ENCODE measurements around the gene CDH1. TPM values are rescaled to one million over a fixed set of nuclear protein-coding genes. Genes with fewer than 3 reads are reported as not detected.

CDH1 gene
- total and polyA plus RNA-seq, 2 donors from 2014 or later, result 47.0 to 149 TPM

DNA sequence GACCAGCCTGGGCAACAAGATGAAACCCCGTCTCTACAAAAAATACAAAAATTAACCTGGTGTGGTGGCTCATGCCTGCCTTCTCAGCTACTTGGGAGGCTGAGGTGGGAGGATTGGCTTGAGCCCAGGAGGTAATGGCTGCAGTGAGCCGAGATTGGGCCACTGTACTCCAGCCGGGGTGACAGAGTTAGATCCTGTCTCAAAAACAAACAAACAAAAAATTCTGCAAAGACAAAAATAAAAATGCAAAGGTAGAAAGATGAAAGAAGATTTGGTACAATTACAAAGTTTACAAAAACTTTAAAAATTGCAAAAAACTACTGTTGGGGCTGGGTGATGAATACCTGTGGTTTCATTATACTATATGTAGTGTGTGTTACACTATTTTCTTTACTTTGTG is 5.5 kb upstream of the CDH1 start:
- Histone ChIP-seq H3K27me3 (ENCODE audit: control insufficient read depth, insufficient read depth, low read length) (no peaks in the 10 kb centered on the region), H3K9ac (ENCODE audit: low read length in 3 of 3) (no peak overlapping the region), H3K27ac (ENCODE audit: low read depth in 2 of 2, low read length in 2 of 2) (no peak overlapping the region), H3K4me3 (ENCODE audit: low read length in 3 of 3) (no peak overlapping the region), H3K4me1 (ENCODE audit: control insufficient read depth in 2 of 3, insufficient read depth in 2 of 3, low read depth in 1 of 3, low read length in 3 of 3) (peaks cover 0 to 4% (median 0%) of the 10 kb centered on the region in 3 donors), H3K36me3 (ENCODE audit: control insufficient read depth in 2 of 3, insufficient read depth in 3 of 3, low read length in 3 of 3) (no peaks in the 10 kb centered on the region), H3K9me3 (ENCODE audit: control insufficient read depth in 2 of 3, insufficient read depth in 1 of 3, low read length in 3 of 3) (no peaks in the 10 kb centered on the region)
- FAIRE-seq (no peak), DNase-seq (no peak)
- intact Hi-C loops (cut with DNase I), result no loop called here
- TF ChIP-seq, protein P1, sequence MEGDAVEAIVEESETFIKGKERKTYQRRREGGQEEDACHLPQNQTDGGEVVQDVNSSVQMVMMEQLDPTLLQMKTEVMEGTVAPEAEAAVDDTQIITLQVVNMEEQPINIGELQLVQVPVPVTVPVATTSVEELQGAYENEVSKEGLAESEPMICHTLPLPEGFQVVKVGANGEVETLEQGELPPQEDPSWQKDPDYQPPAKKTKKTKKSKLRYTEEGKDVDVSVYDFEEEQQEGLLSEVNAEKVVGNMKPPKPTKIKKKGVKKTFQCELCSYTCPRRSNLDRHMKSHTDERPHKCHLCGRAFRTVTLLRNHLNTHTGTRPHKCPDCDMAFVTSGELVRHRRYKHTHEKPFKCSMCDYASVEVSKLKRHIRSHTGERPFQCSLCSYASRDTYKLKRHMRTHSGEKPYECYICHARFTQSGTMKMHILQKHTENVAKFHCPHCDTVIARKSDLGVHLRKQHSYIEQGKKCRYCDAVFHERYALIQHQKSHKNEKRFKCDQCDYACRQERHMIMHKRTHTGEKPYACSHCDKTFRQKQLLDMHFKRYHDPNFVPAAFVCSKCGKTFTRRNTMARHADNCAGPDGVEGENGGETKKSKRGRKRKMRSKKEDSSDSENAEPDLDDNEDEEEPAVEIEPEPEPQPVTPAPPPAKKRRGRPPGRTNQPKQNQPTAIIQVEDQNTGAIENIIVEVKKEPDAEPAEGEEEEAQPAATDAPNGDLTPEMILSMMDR (IDR thresholded peaks at IDR 0.05; ENCODE audit: borderline replicate concordance, extremely low read depth, insufficient read depth), result no peak

DNA sequence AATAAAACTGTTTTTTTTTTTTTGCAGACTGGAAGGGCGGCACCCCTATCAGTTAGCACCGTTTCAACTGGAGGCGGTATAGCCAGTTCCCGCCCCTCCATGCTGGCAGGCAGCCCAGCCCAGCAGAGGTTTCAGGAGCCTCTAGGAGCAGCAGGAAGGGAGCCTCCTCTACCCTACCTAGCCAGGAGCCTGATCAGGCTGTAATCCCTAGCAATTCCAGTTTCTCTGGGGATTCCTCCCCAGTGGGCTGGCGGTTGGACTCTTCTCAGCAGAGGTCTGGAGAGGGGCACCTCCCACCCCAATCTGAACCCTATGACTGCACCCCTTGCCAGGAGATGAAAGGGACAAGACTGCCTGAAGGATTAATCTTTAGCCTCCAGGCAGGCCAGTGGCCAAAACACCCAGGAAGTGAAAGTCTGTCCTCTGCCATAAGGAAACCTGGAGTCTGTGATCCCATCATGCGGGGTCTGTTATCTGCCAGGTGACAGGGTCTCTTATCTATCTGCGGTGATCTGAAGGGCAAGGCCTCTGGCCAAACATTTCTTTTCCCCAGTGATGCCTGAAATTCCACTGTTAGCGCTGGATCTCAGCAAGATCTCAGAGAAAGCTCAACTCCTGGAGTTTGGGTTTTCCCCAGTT is 4.9 kb upstream of the CDH1 start:
- TF ChIP-seq, protein P1 (IDR thresholded peaks at IDR 0.05; ENCODE audit: borderline replicate concordance, extremely low read depth, insufficient read depth), result no peak
- Histone ChIP-seq H3K4me3 (ENCODE audit: low read length in 3 of 3) (no peak overlapping the region), H3K4me1 (ENCODE audit: control insufficient read depth in 2 of 3, insufficient read depth in 2 of 3, low read depth in 1 of 3, low read length in 3 of 3) (peaks cover 0 to 4% (median 0%) of the 10 kb centered on the region in 3 donors), H3K9ac (ENCODE audit: low read length in 3 of 3) (no peak overlapping the region), H3K36me3 (ENCODE audit: control insufficient read depth in 2 of 3, insufficient read depth in 3 of 3, low read length in 3 of 3) (no peaks in the 10 kb centered on the region), H3K27ac (ENCODE audit: low read depth in 2 of 2, low read length in 2 of 2) (no peak overlapping the region), H3K9me3 (ENCODE audit: control insufficient read depth in 2 of 3, insufficient read depth in 1 of 3, low read length in 3 of 3) (no peaks in the 10 kb centered on the region), H3K27me3 (ENCODE audit: control insufficient read depth, insufficient read depth, low read length) (no peaks in the 10 kb centered on the region)
- DNase-seq (peak in 1 of 5 donors; percentile 87), FAIRE-seq (no peak)
- intact Hi-C loops (cut with DNase I), result no loop called here

DNA sequence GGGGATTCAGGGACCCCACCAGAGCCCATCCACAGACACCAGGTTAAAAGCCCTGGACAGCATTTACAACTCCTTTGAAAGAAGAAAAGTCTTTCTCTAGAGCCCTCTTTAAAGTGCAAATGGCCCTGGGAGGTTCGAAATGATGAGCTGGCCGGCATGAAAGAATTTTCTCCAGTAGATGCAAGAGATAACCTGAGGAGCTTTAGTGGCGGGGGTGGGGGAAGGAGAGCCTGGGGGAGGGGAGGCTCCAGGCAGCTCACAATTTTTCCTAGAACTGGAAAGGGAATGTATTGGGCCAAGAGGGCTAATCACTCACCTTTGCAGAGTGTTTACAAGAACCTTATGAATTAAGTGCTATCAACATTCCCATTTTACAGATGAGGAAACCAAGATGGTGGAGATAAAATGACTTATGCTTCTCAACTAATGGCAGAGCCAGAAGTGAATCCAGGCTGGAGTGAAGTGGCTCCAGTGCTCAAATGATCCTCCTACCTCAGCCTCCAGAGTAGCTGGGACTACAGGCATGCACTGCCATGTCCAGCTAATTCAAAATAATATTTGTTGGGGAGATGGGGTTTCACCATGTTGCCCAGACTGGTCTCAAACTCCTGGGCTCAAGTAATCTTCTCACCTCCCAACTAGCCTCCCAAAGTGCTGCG is 4.2 kb upstream of the CDH1 start:
- no peak for FAIRE-seq
- Histone ChIP-seq H3K4me1 (ENCODE audit: control insufficient read depth in 2 of 3, insufficient read depth in 2 of 3, low read depth in 1 of 3, low read length in 3 of 3) (peaks cover 0 to 4% (median 0%) of the 10 kb centered on the region in 3 donors), H3K27ac (ENCODE audit: low read depth in 2 of 2, low read length in 2 of 2) (no peak overlapping the region), H3K9ac (ENCODE audit: low read length in 3 of 3) (no peak overlapping the region), H3K27me3 (ENCODE audit: control insufficient read depth, insufficient read depth, low read length) (no peaks in the 10 kb centered on the region), H3K9me3 (ENCODE audit: control insufficient read depth in 2 of 3, insufficient read depth in 1 of 3, low read length in 3 of 3) (no peaks in the 10 kb centered on the region), H3K36me3 (ENCODE audit: control insufficient read depth in 2 of 3, insufficient read depth in 3 of 3, low read length in 3 of 3) (no peaks in the 10 kb centered on the region), H3K4me3 (ENCODE audit: low read length in 3 of 3) (no peak overlapping the region)
- intact Hi-C loops (cut with DNase I), result no loop called here
- no peak for DNase-seq
- TF ChIP-seq, protein P1 (IDR thresholded peaks at IDR 0.05; ENCODE audit: borderline replicate concordance, extremely low read depth, insufficient read depth), result no peak

All from kidney (tissue), 14 donors.